IPS-20b (cell line): Measurements from ENCODE around the gene PABPC3.

Source experiments
- H3K27ac ChIP-seq: one replicate; pipeline ENCODE4 v1.5.1; 2013; ENCODE audit warnings: low read length
- H3K27me3 ChIP-seq: 2 replicates; pipeline ENCODE4 v1.6.1; 2013; ENCODE audit warnings: mild to moderate bottlenecking, low read length, inconsistent platforms; ENCODE audit not compliant: insufficient read depth
- H3K36me3 ChIP-seq: 2 replicates; pipeline ENCODE4 v1.6.1; 2013; ENCODE audit warnings: low read depth, mild to moderate bottlenecking, inconsistent platforms, low read length, moderate library complexity; ENCODE audit not compliant: insufficient read depth
- H3K4me1 ChIP-seq: 2 replicates; pipeline ENCODE4 v1.6.1; 2013; ENCODE audit warnings: mild to moderate bottlenecking, control low read depth, inconsistent platforms, low read length, moderate library complexity; ENCODE audit not compliant: insufficient read depth
- H3K4me3 ChIP-seq: 2 replicates; pipeline ENCODE4 v1.5.1; 2013; ENCODE audit warnings: mild to moderate bottlenecking, low read length, inconsistent platforms
- H3K9ac ChIP-seq: 2 replicates; pipeline ENCODE4 v1.6.1; 2013; ENCODE audit warnings: low read depth, mild to moderate bottlenecking, inconsistent platforms, low read length, moderate library complexity
- H3K9me3 ChIP-seq: 2 replicates; pipeline ENCODE4 v1.6.1; 2013; ENCODE audit warnings: mild to moderate bottlenecking, low read depth, low read length, inconsistent platforms; ENCODE audit not compliant: insufficient read depth

PABPC3 gene

DNA sequence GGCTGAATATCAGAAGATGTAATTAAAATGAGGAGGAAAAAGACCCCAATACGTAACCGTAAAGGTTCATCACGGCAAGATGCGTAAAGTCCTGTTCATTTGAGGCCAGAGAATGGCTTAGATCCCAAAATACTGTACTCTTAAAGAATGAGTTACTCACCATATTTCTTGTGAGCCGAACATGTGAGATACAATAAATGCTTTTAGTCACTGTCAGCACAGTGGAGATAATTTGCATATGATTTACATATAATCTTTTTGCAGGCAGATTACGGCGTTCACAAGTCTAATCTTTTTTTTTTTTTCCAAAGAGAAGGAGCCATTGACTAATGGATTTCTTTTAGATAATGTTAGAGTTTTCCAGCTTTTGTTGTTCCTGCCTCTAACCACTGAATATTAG, 47.8 kb downstream of the PABPC3 start:
- 0 out of 2 replicates have a peak, but pooled peaks cover 8% of the 10 kb centered on the region for H3K4me1 ChIP-seq
- H3K36me3 ChIP-seq, result no peaks in the 10 kb centered on the region
- H3K27ac ChIP-seq, result no peak overlapping the region

DNA sequence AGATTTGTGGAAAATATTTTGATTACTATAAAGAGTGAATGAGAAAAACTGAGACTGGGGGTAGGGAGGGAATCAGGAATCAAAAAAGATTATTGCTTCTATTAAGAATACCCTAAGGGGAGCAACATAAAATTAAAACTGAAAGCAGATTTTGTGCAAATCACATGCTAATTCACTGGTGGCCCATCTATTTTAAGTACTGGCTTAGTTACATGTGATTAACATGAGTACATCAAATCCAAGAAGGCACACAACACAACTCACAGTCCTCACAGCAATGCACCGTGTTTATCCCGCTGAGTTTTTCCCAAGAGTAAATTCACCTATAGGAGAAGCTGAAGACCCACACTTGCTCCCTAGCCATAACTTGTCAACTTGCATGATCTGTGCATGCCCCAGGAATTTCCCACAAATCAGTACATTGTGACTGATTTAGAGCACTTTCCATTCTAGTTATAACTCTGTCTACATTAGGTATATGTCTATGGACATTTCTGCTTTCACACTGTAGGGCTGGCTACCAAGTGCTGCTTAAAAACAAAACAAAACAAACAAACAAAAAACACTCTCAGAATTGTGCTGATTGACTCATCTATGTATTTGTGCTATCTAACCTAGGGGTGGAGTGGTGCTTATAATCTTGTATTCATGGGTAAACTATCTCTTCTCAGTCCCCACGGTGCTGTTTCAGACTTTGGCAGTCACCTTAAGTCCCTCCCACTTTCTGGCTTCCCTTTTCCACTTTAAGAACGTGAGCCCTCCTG, 51.9 kb downstream of the PABPC3 start:
- H3K27me3 ChIP-seq, result no peaks in the 10 kb centered on the region
- peaks cover 16% of the 10 kb centered on the region for H3K4me1 ChIP-seq
- no peak overlapping the region for H3K27ac ChIP-seq
- H3K9ac ChIP-seq, result no peak overlapping the region
- no peak overlapping the region for H3K4me3 ChIP-seq
- no peaks in the 10 kb centered on the region for H3K9me3 ChIP-seq
- no peaks in the 10 kb centered on the region for H3K36me3 ChIP-seq

More for the DNA sequence above, 47.8 kb downstream of the PABPC3 start:
- Histone ChIP-seq H3K27me3 (no peaks in the 10 kb centered on the region), H3K4me3 (no peak overlapping the region), H3K9me3 (no peaks in the 10 kb centered on the region), H3K9ac (no peak overlapping the region)

GRCh38 chr13:25148402-25148771, 52.5 kb downstream of the PABPC3 start:
- Histone ChIP-seq H3K9me3 (no peaks in the 10 kb centered on the region), H3K4me3 (no peak overlapping the region), H3K27ac (no peak overlapping the region), H3K4me1 (peaks cover 21% of the 10 kb centered on the region), H3K36me3 (no peaks in the 10 kb centered on the region), H3K27me3 (no peaks in the 10 kb centered on the region), H3K9ac (no peak overlapping the region)
